SU-DHL-6 (cell line): Measurements from ENCODE around the gene KLHL36.

Source experiments
- H2AFZ ChIP-seq: fragments of 200-600 bp; sonication (generic); 2 replicates; pipeline ENCODE4 v1.6.1; 2014; ENCODE audit warnings: low read depth, mild to moderate bottlenecking, moderate library complexity, mixed read lengths, antibody characterized with exemption, low read length; ENCODE audit not compliant: severe bottlenecking
- H3F3A ChIP-seq: fragments of 200-600 bp; shearing (Covaris generic); 2 replicates; pipeline ENCODE4 v1.6.0; 2016; ENCODE audit warnings: antibody characterized with exemption, mild to moderate bottlenecking; ENCODE audit not compliant: insufficient read depth
- H3K27ac ChIP-seq: fragments of 200-600 bp; sonication (generic); 2 replicates; pipeline ENCODE4 v1.5.1; 2016; ENCODE audit warnings: low read depth, mild to moderate bottlenecking, low read length, moderate library complexity, mixed read lengths
- H3K27me3 ChIP-seq: fragments of 200-600 bp; sonication (generic), shearing (Covaris generic); 2 replicates; pipeline ENCODE4 v1.6.0; 2014; ENCODE audit warnings: mild to moderate bottlenecking, low read length
- H3K36me3 ChIP-seq: fragments of 200-600 bp; sonication (generic); 2 replicates; pipeline ENCODE4 v1.6.1; 2014; ENCODE audit warnings: mild to moderate bottlenecking, low read length, mixed read lengths
- H3K4me2 ChIP-seq: fragments of 300-600, 200-600 bp; shearing (Covaris generic), sonication (generic); 2 replicates; pipeline ENCODE4 v1.6.0; 2014; ENCODE audit warnings: low read length, low read depth, mild to moderate bottlenecking; ENCODE audit not compliant: poor library complexity, severe bottlenecking
- H3K4me3 ChIP-seq: fragments of 200-600 bp; sonication (generic); 2 replicates; pipeline ENCODE4 v1.5.1; 2014; ENCODE audit warnings: antibody characterized with exemption, low read length, mild to moderate bottlenecking, mixed read lengths; ENCODE audit not compliant: insufficient read depth, poor library complexity, severe bottlenecking
- H3K79me2 ChIP-seq: fragments of 200-600 bp; sonication (generic); 2 replicates; pipeline ENCODE4 v1.6.1; 2014; ENCODE audit warnings: mild to moderate bottlenecking, low read length, moderate library complexity; ENCODE audit not compliant: insufficient read depth
- H3K9ac ChIP-seq: fragments of 200-600 bp; sonication (generic); 2 replicates; pipeline ENCODE4 v1.7.0; 2014; ENCODE audit warnings: mild to moderate bottlenecking, low read length
- H3K9me2 ChIP-seq: fragments of 200-600 bp; sonication (generic); replicated peaks from 2 replicates; pipeline ENCODE4 v1.6.1; 2014; ENCODE audit warnings: low read length; ENCODE audit not compliant: insufficient read depth
- H3K9me3 ChIP-seq: fragments of 200-600 bp; sonication (generic); 2 replicates; pipeline ENCODE4 v1.6.1; 2014; ENCODE audit warnings: low read length, mixed read lengths; ENCODE audit not compliant: insufficient read depth
- H4K20me1 ChIP-seq: fragments of 200-600 bp; sonication (generic); 2 replicates; pipeline ENCODE4 v1.6.1; 2014; ENCODE audit warnings: low read depth, mild to moderate bottlenecking, antibody characterized with exemption, low read length, moderate library complexity, mixed read lengths
- CTCF ChIP-seq: fragments of 200-600 bp; sonication (generic); IDR thresholded peaks from one replicate; pipeline ENCODE4 v1.5.1; 2017; ENCODE audit warnings: antibody characterized with exemption, mild to moderate bottlenecking, low read length, moderate library complexity; ENCODE audit not compliant: insufficient read depth, poor library complexity, severe bottlenecking
- EZH2phosphoT487 ChIP-seq: fragments of 200-600 bp; sonication (generic), shearing (Covaris generic); conservative IDR thresholded peaks from 2 replicates; pipeline ENCODE4 v1.6.1; 2018; ENCODE audit warnings: mild to moderate bottlenecking, antibody characterized with exemption, low read length, moderate library complexity, mixed read lengths

Gene KLHL36

DNA sequence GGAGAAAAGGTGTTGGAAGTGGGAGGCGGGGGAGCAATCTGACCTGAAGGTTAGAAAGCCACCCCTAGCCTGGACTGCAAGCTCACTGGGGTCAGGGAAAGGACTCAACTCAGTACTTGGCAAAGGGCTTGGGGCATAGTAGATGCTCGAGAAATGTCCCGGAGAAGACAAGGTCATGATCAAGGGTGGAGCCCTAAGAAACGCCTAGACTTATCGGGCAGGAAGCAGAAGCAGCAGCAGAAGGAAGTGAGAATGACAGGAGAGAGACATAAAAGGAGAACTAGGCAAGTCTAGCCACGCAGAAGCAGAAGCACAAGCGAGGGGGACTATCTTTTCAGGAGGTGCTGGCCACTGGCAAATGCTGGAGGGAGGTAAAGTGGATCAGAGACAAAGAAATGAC is 40.6 kb upstream of the KLHL36 start:
- Histone ChIP-seq H3K4me2 (peak overlapping the region; percentile 43), H3K9ac (peak overlapping the region; percentile 34), H3K27me3 (no peaks in the 10 kb centered on the region), H3K27ac (peak overlapping the region; percentile 68), H3K4me3 (no peak overlapping the region), H3K9me2 (no peaks in the 10 kb centered on the region), H3K36me3 (peaks cover 3% of the 10 kb centered on the region; the same call in 1 of the 2 replicates), H3K79me2 (peaks cover 93% of the 10 kb centered on the region), H4K20me1 (no peaks in the 10 kb centered on the region), H2AFZ (no peak overlapping the region), H3K9me3 (no peaks in the 10 kb centered on the region), H3F3A (peaks cover 20% of the 10 kb centered on the region; the same call in 1 of the 2 replicates)
- no peak for TF ChIP-seq EZH2phosphoT487
- TF ChIP-seq CTCF, result no peak

- Histone ChIP-seq H3K4me3 (no peak overlapping the region), H3K9ac (peak overlapping the region; percentile 34), H3K79me2 (peaks cover 93% of the 10 kb centered on the region), H4K20me1 (no peaks in the 10 kb centered on the region), H2AFZ (no peak overlapping the region), H3K4me2 (peak overlapping the region; percentile 43), H3K27ac (peak overlapping the region; percentile 68), H3K36me3 (peaks cover 3% of the 10 kb centered on the region; the same call in 1 of the 2 replicates), H3F3A (peaks cover 16% of the 10 kb centered on the region; the same call in 1 of the 2 replicates), H3K9me2 (no peaks in the 10 kb centered on the region), H3K9me3 (no peaks in the 10 kb centered on the region), H3K27me3 (no peaks in the 10 kb centered on the region)
- TF ChIP-seq EZH2phosphoT487, result no peak
- TF ChIP-seq CTCF, result no peak
Observed at GRCh38 chr16:84608282-84608681, 40.0 kb upstream of the KLHL36 start.

- no peak overlapping the region for H3K4me2 ChIP-seq
- H3K9me3 ChIP-seq, result no peaks in the 10 kb centered on the region
- H2AFZ ChIP-seq, result no peak overlapping the region
- no peaks in the 10 kb centered on the region for H4K20me1 ChIP-seq
- no peak overlapping the region for H3K9ac ChIP-seq
- peak overlapping the region; percentile 68; the same call in 1 of the 2 replicates for H3K27ac ChIP-seq
- H3F3A ChIP-seq, result peaks cover 16% of the 10 kb centered on the region; the same call in 1 of the 2 replicates
- H3K4me3 ChIP-seq, result no peak overlapping the region
- no peaks in the 10 kb centered on the region for H3K9me2 ChIP-seq
- peaks cover 97% of the 10 kb centered on the region for H3K79me2 ChIP-seq
- TF ChIP-seq EZH2phosphoT487 (no peak), CTCF (no peak)
- H3K36me3 ChIP-seq, result peaks cover 3% of the 10 kb centered on the region; the same call in 1 of the 2 replicates
- no peaks in the 10 kb centered on the region for H3K27me3 ChIP-seq
Observed at GRCh38 chr16:84609563-84610177, 38.6 kb upstream of the KLHL36 start.
